A549 (cell line): Measurements from ENCODE around the gene MAPRE3. TPM values are rescaled to one million over a fixed set of nuclear protein-coding genes. Genes with fewer than 3 reads are reported as not detected.

Experiments used
- ATAC-seq, 2 experiments: fragments of 200-7000 bp in 1 of 2; fragments of >200 bp in 1 of 2; cut with Nextera tagmentation in 1 of 2; cut with Tn5 transposase in 1 of 2; 3 replicates each; pipeline versions ENCODE4 v1.8.0 to v1.9.1; 2018 to 2020; ENCODE audit warnings: mild to moderate bottlenecking in 1 of 2, moderate library complexity in 1 of 2
- CTCF ChIA-PET: fragments of 300-600 bp; sonication (Branson Sonifier 250); formaldehyde crosslinking; extraction: SDS; loops from one replicate; lab custom pipeline; 2021; ENCODE audit warnings: antibody characterized with exemption, inconsistent platforms; lab: Yijun Ruan, JAX
- POLR2A ChIA-PET: fragments of 350-600 bp; formaldehyde crosslinking; extraction: SDS; loops from one replicate; lab custom pipeline; 2021; ENCODE audit warnings: antibody characterized with exemption, inconsistent platforms; lab: Yijun Ruan, JAX
- DNase-seq, 2 experiments: peaks; one replicate each; pipeline versions ENCODE4 v3.0.0 to v3.0.0-alpha.2; 2011 to 2016; ENCODE audit warnings: low read depth in 1 of 2, low spot score in 1 of 2
- FAIRE-seq: peaks from 2 replicates; lab custom pipeline; 2011; peaks lifted over from hg19 to GRCh38; lab: Jason Lieb, UNC
- H3K27ac ChIP-seq, 2 experiments: fragments of >200 bp; sonication (Bioruptor Twin); formaldehyde crosslinking; 3 replicates each; pipeline ENCODE4 v1.5.1; 2016 to 2017
- H3K4me1 ChIP-seq: fragments of >200 bp; sonication (Bioruptor Twin); formaldehyde crosslinking; 3 replicates; pipeline ENCODE4 v1.6.1; 2016
- H3K4me2 ChIP-seq: fragments of >200 bp; sonication (Bioruptor Twin); formaldehyde crosslinking; 3 replicates; pipeline ENCODE4 v1.6.1; 2016
- H3K4me3 ChIP-seq: fragments of >200 bp; sonication (Bioruptor Twin); formaldehyde crosslinking; 3 replicates; pipeline ENCODE4 v1.5.1; 2016
- H3K9me3 ChIP-seq: fragments of >200 bp; sonication (Bioruptor Twin); formaldehyde crosslinking; 3 replicates; pipeline ENCODE4 v1.6.1; 2016
- CBX8 ChIP-seq: fragments of 200-600 bp; sonication (generic); IDR thresholded peaks from 2 replicates; pipeline ENCODE4 v1.6.1; 2016
- CEBPB ChIP-seq, 2 experiments: fragments of >200 bp in 1 of 2; sonication (Bioruptor Twin) in 1 of 2; formaldehyde crosslinking in 1 of 2; IDR thresholded peaks; 2 replicates each; pipeline ENCODE4 v1.6.1; 2012 to 2016
- EHMT2 ChIP-seq: fragments of 200-600 bp; sonication (generic); IDR thresholded peaks from 2 replicates; pipeline ENCODE4 v1.6.1; 2016; ENCODE audit warnings: antibody characterized with exemption, low read depth, mild to moderate bottlenecking, moderate library complexity
- ESRRA ChIP-seq: fragments of 150-350 bp; IDR thresholded peaks from 2 replicates; pipeline ENCODE4 v1.6.1; 2014; ENCODE audit warnings: mild to moderate bottlenecking, low read length, borderline replicate concordance
- FOXS1 ChIP-seq: fragments of 250-450 bp; sonication (Bioruptor Pico); IDR thresholded peaks from 2 replicates; pipeline ENCODE4 v1.5.0; 2020; ENCODE audit warnings: mild to moderate bottlenecking, moderate library complexity
- GATA3 ChIP-seq: IDR thresholded peaks from 2 replicates; pipeline ENCODE4 v1.6.1; 2012; ENCODE audit warnings: borderline replicate concordance
- JUNB ChIP-seq: fragments of >200 bp; sonication (Bioruptor Twin); formaldehyde crosslinking; IDR thresholded peaks from 2 replicates; pipeline ENCODE4 v1.6.1; 2016
- NPAS2 ChIP-seq: fragments of 250-450 bp; sonication (Bioruptor Pico); IDR thresholded peaks from 2 replicates; pipeline ENCODE4 v1.8.0; 2022; ENCODE audit warnings: mild to moderate bottlenecking, moderate library complexity, borderline replicate concordance
- PBX3 ChIP-seq: IDR thresholded peaks from 2 replicates; pipeline ENCODE4 v1.6.1; 2012
- PHF8 ChIP-seq: fragments of 200-600 bp; sonication (generic); IDR thresholded peaks from 2 replicates; pipeline ENCODE4 v1.6.1; 2016; ENCODE audit warnings: low read depth, mild to moderate bottlenecking, antibody characterized with exemption, moderate library complexity, borderline replicate concordance
- RCOR1 ChIP-seq: fragments of 150-350 bp; IDR thresholded peaks from 2 replicates; pipeline ENCODE4 v1.6.1; 2014; ENCODE audit warnings: antibody characterized with exemption, low read length, low read depth
- TFCP2L1 ChIP-seq: fragments of 250-450 bp; sonication (Bioruptor Pico); IDR thresholded peaks from 2 replicates; pipeline ENCODE4 v1.5.0; 2021; ENCODE audit warnings: mild to moderate bottlenecking
- USF2 ChIP-seq: fragments of 450-650 bp; IDR thresholded peaks from 2 replicates; pipeline ENCODE4 v1.6.1; 2014; ENCODE audit warnings: antibody characterized with exemption
- ZC3H11A ChIP-seq: fragments of 450-650 bp; IDR thresholded peaks from 2 replicates; pipeline ENCODE4 v1.6.1; 2014; ENCODE audit warnings: antibody characterized with exemption, mild to moderate bottlenecking
- ZSCAN20 ChIP-seq: fragments of 250-450 bp; sonication (Bioruptor Pico); IDR thresholded peaks from 2 replicates; pipeline ENCODE4 v1.8.0; 2022; ENCODE audit warnings: mild to moderate bottlenecking, moderate library complexity
- WGBS: methylation state at CpG from one replicate; pipeline ENCODE4 v1.1.6; 2017; ENCODE audit errors: missing lambda C conversion rate; 5-methylcytosine and 5-hydroxymethylcytosine counted together
- polyA plus RNA-seq, 4 experiments: library from polyadenylated mRNA; depleted of rRNA in 3 of 4; stranded (reverse); fragments of >200 nt; fragmentation: RNase III in 1 of 4; extraction: RNeasy Plus Mini Kit Qiagen cat#74134 plus additional on column Dnase treatment in 1 of 4; gene quantifications; 2 replicates in 3 of 4; 3 replicates in 1 of 4; pipeline ENCODE4 v1.2.3, GENCODE V29; 2011 to 2017
- TF ChIP-seq, protein P1 (sequence below): IDR thresholded peaks from 2 replicates; pipeline ENCODE4 v1.6.1; 2012
- TF ChIP-seq, protein P2 (sequence below): fragments of 250-450 bp; sonication (Bioruptor Pico); IDR thresholded peaks from 2 replicates; pipeline ENCODE4 v1.5.0; 2020; ENCODE audit warnings: low read depth, mild to moderate bottlenecking, moderate library complexity

The MAPRE3 gene
- polyA plus RNA-seq, 2 of the 4 experiments (the other 2 are of a cell fraction), result 12.1 to 21.5 TPM

DNA sequence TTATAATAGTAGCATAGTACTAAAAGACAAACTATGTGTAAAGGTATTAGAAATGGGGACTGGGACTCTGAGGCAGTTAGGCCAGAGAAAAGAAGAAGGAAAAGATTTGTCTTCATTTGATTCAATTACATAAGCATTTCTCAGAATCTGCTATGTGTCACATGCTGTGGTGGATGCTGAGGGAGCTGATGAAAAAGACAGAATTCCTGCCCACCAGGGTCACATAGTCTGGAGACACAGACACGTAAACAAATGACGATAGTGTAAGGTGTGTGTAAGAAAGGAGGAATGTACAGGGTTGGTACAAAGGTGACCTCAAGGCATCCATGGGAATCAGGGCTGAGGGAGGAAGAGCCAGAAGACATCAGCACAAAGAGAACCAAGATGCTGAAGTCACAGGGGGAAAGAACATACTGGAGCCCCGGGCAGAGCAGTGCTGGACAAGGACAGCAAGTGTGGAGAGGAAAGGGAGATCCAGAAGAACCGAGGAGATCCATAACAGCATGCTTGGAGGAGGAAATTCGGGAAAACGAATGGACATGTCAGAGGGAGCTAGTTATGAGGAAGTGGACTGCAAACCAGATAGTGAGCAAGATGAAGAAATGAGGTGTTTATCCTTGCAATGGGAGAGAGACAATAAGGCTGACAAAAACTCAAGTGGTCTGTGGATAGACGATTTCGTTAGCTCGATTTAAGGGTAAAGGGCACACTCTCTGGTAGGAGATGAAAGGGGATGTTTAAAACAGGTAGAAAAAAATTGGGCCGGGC is 1.2 kb upstream of the MAPRE3 start:
- no peaks in the 10 kb centered on the region for H3K9me3 ChIP-seq
- POLR2A ChIA-PET, result interaction anchor here (1.4 kb wide), 2 partner anchors 8 to 82 kb away, joined by 3 read pairs; partner anchors contain the start of gene AGBL5
- 18% methylated on average over 10 of the region's 10 CpGs for WGBS
- peaks cover 26% of the 10 kb centered on the region for H3K4me1 ChIP-seq
- FAIRE-seq, result no peak
- CTCF ChIA-PET, result interaction anchor here (0.7 to 21.6 kb wide), 17 partner anchors 8 to 334 kb away, joined by 3 to 758 read pairs (median 3); no protein-coding TSS in a partner anchor
- peak overlapping the region; percentile 100 for H3K4me2 ChIP-seq
- TF ChIP-seq TFCP2L1 (CRISPR knock-in tag) (no peak), ZSCAN20 (CRISPR knock-in tag) (no peak), CBX8 (peak; percentile 60; the same call in 1 of the 2 replicates)
- ATAC-seq, result peak in 1 of 2 experiments; percentile 5; a peak in 2 of 6 replicates
- no peak overlapping the region; the same call in 2 of the 3 replicates for H3K4me3 ChIP-seq
- H3K27ac ChIP-seq, result no peak overlapping the region
- DNase-seq, result peak in 1 of 2 experiments; percentile 48

DNA sequence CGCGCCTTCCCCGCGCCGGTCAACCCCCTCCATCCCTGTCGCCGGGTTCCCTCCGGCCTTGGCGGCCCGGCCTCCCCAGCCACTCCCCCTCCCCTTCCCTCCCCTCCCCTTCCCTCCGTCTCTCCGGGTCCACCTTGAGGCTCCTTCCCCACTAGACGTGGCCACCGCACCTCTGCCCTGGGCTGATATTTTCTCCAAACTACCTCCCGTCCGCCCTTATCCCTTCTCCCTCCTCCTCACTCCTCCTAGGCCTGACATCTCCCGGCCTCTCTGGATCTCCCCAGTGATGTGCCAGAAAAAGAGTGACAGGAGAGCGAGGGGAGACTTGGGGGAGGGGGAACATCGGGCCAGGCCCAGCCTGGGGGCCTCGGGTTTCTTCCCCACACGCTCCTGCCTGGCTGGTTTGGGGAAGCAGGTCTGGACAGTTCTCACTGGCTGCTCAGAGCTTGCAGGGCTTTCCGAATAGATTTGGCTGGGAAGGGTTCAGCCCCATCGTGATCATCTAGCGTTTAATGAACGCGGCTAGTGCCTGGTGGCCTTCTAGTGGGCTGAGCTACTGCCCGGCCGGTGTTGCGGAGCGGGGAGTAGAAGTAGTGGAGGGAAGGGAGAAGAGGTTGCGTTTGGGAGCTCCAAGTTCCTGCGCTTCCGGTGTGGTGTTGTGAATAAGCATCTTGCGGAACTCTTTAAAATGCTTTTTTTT is 641 bp downstream of the MAPRE3 start:
- Histone ChIP-seq H3K4me3 (peak overlapping the region; percentile 93), H3K4me1 (peaks cover 26% of the 10 kb centered on the region), H3K27ac (peak overlapping the region; percentile 79 to 87), H3K9me3 (no peaks in the 10 kb centered on the region), H3K4me2 (peak overlapping the region; percentile 100)
- no peak for FAIRE-seq
- 46% methylated on average over 23 of the region's 34 CpGs for WGBS
- ChIA-PET CTCF (interaction anchor here (0.6 to 3.1 kb wide), 8 partner anchors 10 to 518 kb away, joined by 3 to 36 read pairs (median 5); no protein-coding TSS in a partner anchor), POLR2A (no interaction called here)
- peak in 1 of 2 experiments; percentile 46 for DNase-seq
- peak; percentile 60 to 63 for ATAC-seq
- no peak for TF ChIP-seq TFCP2L1 (CRISPR knock-in tag)
- TF ChIP-seq ESRRA, result no peak
- TF ChIP-seq FOXS1, result no peak
- TF ChIP-seq ZC3H11A, result no peak
- no peak for TF ChIP-seq USF2
- TF ChIP-seq, protein P1, sequence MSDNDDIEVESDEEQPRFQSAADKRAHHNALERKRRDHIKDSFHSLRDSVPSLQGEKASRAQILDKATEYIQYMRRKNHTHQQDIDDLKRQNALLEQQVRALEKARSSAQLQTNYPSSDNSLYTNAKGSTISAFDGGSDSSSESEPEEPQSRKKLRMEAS, result no peak
- no peak for TF ChIP-seq CEBPB (IDR thresholded peaks at IDR 0.05)
- TF ChIP-seq PHF8, result no peak
- no peak for TF ChIP-seq RCOR1
- TF ChIP-seq GATA3, result no peak
- no peak for TF ChIP-seq PBX3
- TF ChIP-seq EHMT2, result no peak
- TF ChIP-seq NPAS2 (CRISPR knock-in tag), result no peak
- no peak for TF ChIP-seq JUNB
- TF ChIP-seq, protein P2, sequence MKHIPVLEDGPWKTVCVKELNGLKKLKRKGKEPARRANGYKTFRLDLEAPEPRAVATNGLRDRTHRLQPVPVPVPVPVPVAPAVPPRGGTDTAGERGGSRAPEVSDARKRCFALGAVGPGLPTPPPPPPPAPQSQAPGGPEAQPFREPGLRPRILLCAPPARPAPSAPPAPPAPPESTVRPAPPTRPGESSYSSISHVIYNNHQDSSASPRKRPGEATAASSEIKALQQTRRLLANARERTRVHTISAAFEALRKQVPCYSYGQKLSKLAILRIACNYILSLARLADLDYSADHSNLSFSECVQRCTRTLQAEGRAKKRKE (CRISPR knock-in tag), result no peak
